HG03025 (cell line): ENCODE measurements around the gene LHX4.

ENCODE experiments used
- ATAC-seq: cut with Tn5 transposase; IDR thresholded peaks from one replicate; pipeline ENCODE4 v1.9.1; 2021; ENCODE audit warnings: mild to moderate bottlenecking, moderate library complexity; ENCODE audit not compliant: unreplicated experiment, low FRiP score

Gene LHX4

GRCh38 chr1:180239145-180240096 is 9.4 kb downstream of the LHX4 start:
- no peak for ATAC-seq

- ATAC-seq = no peak
Measured at GRCh38 chr1:180241716-180242544, 11.9 kb downstream of the LHX4 start.

- no peak for ATAC-seq
Measured at GRCh38 chr1:180243517-180244221, 13.6 kb downstream of the LHX4 start.

GRCh38 chr1:180244840-180245239 is 14.8 kb downstream of the LHX4 start:
- no peak for ATAC-seq

GRCh38 chr1:180246579-180246978 is 16.5 kb downstream of the LHX4 start:
- no peak for ATAC-seq

GRCh38 chr1:180247061-180247460 is 17.0 kb downstream of the LHX4 start:
- no peak for ATAC-seq

- no peak for ATAC-seq
Measured at GRCh38 chr1:180247580-180247979, 17.5 kb downstream of the LHX4 start.

- ATAC-seq = no peak
Measured at GRCh38 chr1:180248176-180248575, 18.1 kb downstream of the LHX4 start.

GRCh38 chr1:180248731-180249681 is 18.9 kb downstream of the LHX4 start:
- no peak for ATAC-seq

GRCh38 chr1:180249725-180250498 is 19.8 kb downstream of the LHX4 start:
- no peak for ATAC-seq

GRCh38 chr1:180250499-180250770 is 20.4 kb downstream of the LHX4 start:
- no peak for ATAC-seq

GRCh38 chr1:180250883-180251509 is 20.9 kb downstream of the LHX4 start:
- ATAC-seq = no peak

- no peak for ATAC-seq
Measured at GRCh38 chr1:180251526-180252305, 21.7 kb downstream of the LHX4 start.

- no peak for ATAC-seq
Measured at GRCh38 chr1:180252638-180253536, 22.8 kb downstream of the LHX4 start.

- ATAC-seq = no peak
Measured at GRCh38 chr1:180253585-180254495, 23.8 kb downstream of the LHX4 start.

- no peak for ATAC-seq
Measured at GRCh38 chr1:180254496-180254819, 24.4 kb downstream of the LHX4 start.
